ACC112 (cell line): Measurements from ENCODE around the gene CLNK.

ENCODE experiments used
- H2AFZ ChIP-seq: fragments of 200-600 bp; sonication (generic); one replicate; pipeline ENCODE4 v1.6.0; 2017; ENCODE audit warnings: antibody characterized with exemption, low read length; ENCODE audit not compliant: unreplicated experiment
- H3K27ac ChIP-seq: fragments of 200-600 bp; sonication (generic); 2 replicates; pipeline ENCODE4 v1.5.1; 2014; ENCODE audit warnings: low read depth, mild to moderate bottlenecking, antibody characterized with exemption, low read length, moderate library complexity
- H3K27me3 ChIP-seq: fragments of 200-600 bp; sonication (generic); 2 replicates; pipeline ENCODE4 v1.6.1; 2014; ENCODE audit warnings: mild to moderate bottlenecking, antibody characterized with exemption, low read length, moderate library complexity, mixed read lengths; ENCODE audit not compliant: insufficient read depth
- H3K36me3 ChIP-seq: fragments of 200-600 bp; sonication (generic); 2 replicates; pipeline ENCODE4 v1.6.1; 2016; ENCODE audit warnings: mild to moderate bottlenecking, antibody characterized with exemption, low read length, moderate library complexity, mixed read lengths; ENCODE audit not compliant: insufficient read depth
- H3K4me1 ChIP-seq: fragments of 200-600 bp; sonication (generic); one replicate; pipeline ENCODE4 v1.6.1; 2016; ENCODE audit warnings: low read length, mixed read lengths; ENCODE audit not compliant: insufficient read depth, unreplicated experiment, control insufficient read depth
- H3K4me3 ChIP-seq: fragments of 200-600 bp; sonication (generic); 2 replicates; pipeline ENCODE4 v1.5.1; 2014; ENCODE audit warnings: mild to moderate bottlenecking, low read depth, low read length
- H3K79me2 ChIP-seq: fragments of 200-600 bp; sonication (generic); one replicate; pipeline ENCODE4 v1.6.0; 2016; ENCODE audit warnings: low read length; ENCODE audit not compliant: control insufficient read depth, unreplicated experiment, insufficient read depth

Gene CLNK

GRCh38 chr4:10664408-10664807 lies 20.2 kb downstream of the CLNK start:
- Histone ChIP-seq H3K4me3 (no peak overlapping the region), H2AFZ (no peak overlapping the region), H3K27me3 (peaks cover 34% of the 10 kb centered on the region), H3K27ac (peak overlapping the region; percentile 24; the same call in 1 of the 2 replicates), H3K4me1 (peaks cover 8% of the 10 kb centered on the region), H3K79me2 (no peaks in the 10 kb centered on the region), H3K36me3 (no peaks in the 10 kb centered on the region)

DNA sequence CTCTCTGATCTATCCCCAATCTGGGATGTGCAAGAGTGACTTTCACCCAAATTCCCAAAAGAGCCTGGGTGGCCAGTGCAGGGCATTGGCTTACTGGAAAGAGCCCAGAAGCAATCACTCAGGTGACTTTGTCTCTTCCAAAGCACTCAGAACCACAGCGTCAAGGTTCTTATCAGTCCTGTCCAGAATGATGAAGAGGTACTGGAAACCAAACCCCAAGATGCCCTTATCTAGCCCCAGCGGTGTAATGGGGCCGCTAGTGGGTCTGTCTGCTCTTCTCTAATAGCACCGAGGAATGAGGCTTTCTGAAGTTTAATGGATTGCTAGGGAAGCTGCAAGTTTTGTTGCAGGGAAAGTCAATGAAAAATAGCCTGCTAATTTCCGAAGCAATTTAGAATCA lies 21.6 kb downstream of the CLNK start:
- Histone ChIP-seq H2AFZ (no peak overlapping the region), H3K27me3 (peaks cover 19% of the 10 kb centered on the region; the same call in 1 of the 2 replicates), H3K4me1 (peaks cover 8% of the 10 kb centered on the region), H3K36me3 (no peaks in the 10 kb centered on the region), H3K79me2 (no peaks in the 10 kb centered on the region), H3K4me3 (no peak overlapping the region), H3K27ac (no peak overlapping the region)

DNA sequence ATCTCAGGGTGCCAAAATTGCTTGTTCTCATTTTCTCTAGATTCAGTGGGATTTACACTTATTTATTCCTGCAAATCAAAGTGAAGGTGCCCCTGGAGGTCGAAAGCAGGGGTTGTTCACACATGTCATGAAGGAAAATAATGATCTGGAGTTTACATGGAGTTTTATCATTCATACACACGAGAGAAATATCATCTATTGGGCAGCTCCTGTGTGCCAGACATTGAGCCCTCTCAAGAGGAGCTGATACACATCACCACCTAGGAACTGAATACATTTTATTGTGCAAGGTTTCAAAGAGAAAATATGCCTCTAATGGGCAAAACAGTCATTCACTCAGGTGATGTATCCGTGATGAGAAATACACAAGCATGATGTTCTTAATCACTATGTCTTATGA lies 23.5 kb downstream of the CLNK start:
- Histone ChIP-seq H3K4me3 (no peak overlapping the region), H3K27me3 (peaks cover under 1% of the 10 kb centered on the region; the same call in 1 of the 2 replicates), H3K27ac (no peak overlapping the region), H3K4me1 (peaks cover 25% of the 10 kb centered on the region), H3K79me2 (no peaks in the 10 kb centered on the region), H3K36me3 (no peaks in the 10 kb centered on the region), H2AFZ (no peak overlapping the region)

DNA sequence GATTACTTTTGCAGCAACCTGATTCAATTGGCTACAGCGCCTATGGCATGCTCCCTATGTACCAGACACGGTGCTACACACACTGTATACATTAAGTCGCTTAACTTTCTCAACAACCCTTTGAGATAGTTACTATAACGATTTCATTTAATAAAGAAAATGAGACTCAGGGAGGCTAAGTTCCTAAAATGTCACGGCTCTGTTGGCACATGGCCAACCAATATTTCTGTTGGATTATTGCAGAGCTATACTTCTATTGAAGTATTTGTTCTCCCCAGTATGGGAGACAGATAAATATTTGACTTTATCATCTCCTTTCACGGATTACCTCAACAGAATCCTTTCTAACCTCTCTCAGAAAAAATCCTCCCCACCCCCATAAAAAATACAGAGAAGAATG lies 25.3 kb downstream of the CLNK start:
- no peaks in the 10 kb centered on the region for H3K79me2 ChIP-seq
- H3K27me3 ChIP-seq: no peaks in the 10 kb centered on the region
- no peak overlapping the region for H3K27ac ChIP-seq
- H3K4me3 ChIP-seq: no peak overlapping the region
- peaks cover 24% of the 10 kb centered on the region for H3K4me1 ChIP-seq
- no peaks in the 10 kb centered on the region for H3K36me3 ChIP-seq
- no peak overlapping the region for H2AFZ ChIP-seq

- Histone ChIP-seq H3K4me1 (peaks cover 20% of the 10 kb centered on the region), H3K4me3 (no peak overlapping the region), H3K79me2 (no peaks in the 10 kb centered on the region), H3K36me3 (no peaks in the 10 kb centered on the region), H3K27me3 (no peaks in the 10 kb centered on the region), H2AFZ (no peak overlapping the region), H3K27ac (no peak overlapping the region)
Observed at GRCh38 chr4:10656988-10657387, 27.6 kb downstream of the CLNK start.

GRCh38 chr4:10656420-10656819 lies 28.1 kb downstream of the CLNK start:
- Histone ChIP-seq H3K79me2 (no peaks in the 10 kb centered on the region), H2AFZ (no peak overlapping the region), H3K4me1 (peaks cover 20% of the 10 kb centered on the region), H3K4me3 (peak overlapping the region; percentile 47; the same call in 1 of the 2 replicates), H3K27ac (peak overlapping the region; percentile 74), H3K27me3 (no peaks in the 10 kb centered on the region), H3K36me3 (no peaks in the 10 kb centered on the region)

DNA sequence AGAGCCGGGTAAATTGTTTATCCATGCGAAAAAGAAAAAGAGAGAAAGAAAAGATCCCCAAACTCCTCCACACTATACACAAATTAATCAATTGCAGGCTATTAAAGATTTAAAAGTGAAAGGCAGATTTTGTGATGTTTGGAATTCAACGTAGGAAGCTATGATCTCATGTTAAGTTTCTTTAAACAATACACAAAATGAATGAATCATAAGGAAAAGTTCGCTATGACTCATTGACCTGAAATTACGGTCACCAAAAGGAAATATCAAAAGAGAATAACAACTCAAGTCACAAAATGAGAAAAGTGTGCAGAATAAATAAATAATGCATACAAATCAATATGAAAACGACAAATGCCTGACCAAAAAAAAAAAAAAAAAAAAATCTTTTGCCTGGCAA lies 28.6 kb downstream of the CLNK start:
- Histone ChIP-seq H3K4me3 (peak overlapping the region; percentile 47; the same call in 1 of the 2 replicates), H3K79me2 (no peaks in the 10 kb centered on the region), H2AFZ (no peak overlapping the region), H3K36me3 (no peaks in the 10 kb centered on the region), H3K4me1 (peaks cover 20% of the 10 kb centered on the region), H3K27me3 (no peaks in the 10 kb centered on the region), H3K27ac (peak overlapping the region; percentile 74)

- H3K36me3 ChIP-seq: no peaks in the 10 kb centered on the region
- H3K79me2 ChIP-seq: no peaks in the 10 kb centered on the region
- no peak overlapping the region for H2AFZ ChIP-seq
- H3K4me3 ChIP-seq: no peak overlapping the region
- no peak overlapping the region for H3K27ac ChIP-seq
- H3K27me3 ChIP-seq: no peaks in the 10 kb centered on the region
- H3K4me1 ChIP-seq: no peaks in the 10 kb centered on the region
Observed at GRCh38 chr4:10648479-10648878, 36.1 kb downstream of the CLNK start.

DNA sequence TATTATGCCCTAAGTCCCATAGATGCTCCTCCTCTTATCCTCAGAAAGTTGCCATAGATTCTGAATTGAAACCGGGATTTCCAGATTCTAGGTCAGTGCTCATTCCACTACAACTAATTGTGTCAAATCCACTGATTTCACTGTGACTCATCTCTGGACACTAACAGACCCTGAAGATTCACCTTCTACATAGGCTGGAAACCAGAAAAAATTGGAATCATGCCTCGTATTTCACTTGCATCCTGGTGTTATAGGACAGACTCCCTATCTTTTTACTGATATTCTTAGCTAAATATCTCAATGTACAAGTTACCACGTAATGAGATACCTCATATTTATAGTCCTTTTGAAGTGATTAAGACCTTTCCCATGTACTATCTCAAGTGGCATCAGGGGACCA lies 36.7 kb downstream of the CLNK start:
- Histone ChIP-seq H3K4me3 (no peak overlapping the region), H3K4me1 (no peaks in the 10 kb centered on the region), H2AFZ (no peak overlapping the region), H3K36me3 (no peaks in the 10 kb centered on the region), H3K79me2 (no peaks in the 10 kb centered on the region), H3K27me3 (no peaks in the 10 kb centered on the region), H3K27ac (no peak overlapping the region)

DNA sequence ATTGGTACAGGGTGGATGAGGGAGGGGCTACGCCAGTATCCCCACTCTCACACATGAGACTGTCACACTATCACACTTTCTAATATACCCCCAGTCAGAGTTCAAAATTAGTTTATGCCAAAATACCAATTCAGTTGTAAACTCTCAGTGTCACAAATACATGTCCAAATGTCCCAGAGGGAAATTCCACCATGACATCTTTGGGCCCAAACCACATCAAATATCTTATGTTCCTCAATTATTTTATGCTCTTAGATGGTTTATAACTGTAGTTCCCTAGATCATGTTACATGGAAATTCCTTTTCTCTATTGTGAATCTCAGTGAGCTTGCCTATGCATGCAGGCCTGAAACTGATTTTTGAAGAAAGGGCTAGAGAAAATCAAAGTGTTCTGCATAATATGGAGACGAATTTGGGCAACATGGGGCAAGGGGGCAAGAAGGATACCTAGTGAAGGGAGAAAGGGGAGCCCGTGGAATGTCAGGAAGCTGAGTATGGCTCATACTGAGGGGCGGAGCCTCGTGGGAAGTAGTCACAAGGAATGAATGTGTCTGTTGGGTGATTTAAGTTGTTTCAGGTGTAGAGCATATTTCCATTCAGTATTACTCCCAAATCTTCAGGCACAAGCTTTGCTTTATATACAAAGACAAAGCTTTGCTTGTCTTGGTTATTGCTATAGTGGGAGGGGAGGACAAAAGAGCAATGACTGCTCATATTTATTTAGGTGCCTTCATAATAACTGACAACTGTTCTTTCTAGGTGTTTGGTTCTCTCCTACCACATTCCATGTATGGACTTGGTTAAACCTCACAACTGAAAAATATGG lies 40.8 kb downstream of the CLNK start:
- H3K27ac ChIP-seq: no peak overlapping the region
- H3K27me3 ChIP-seq: no peaks in the 10 kb centered on the region
- no peaks in the 10 kb centered on the region for H3K4me1 ChIP-seq
- H3K4me3 ChIP-seq: no peak overlapping the region
- H3K79me2 ChIP-seq: no peaks in the 10 kb centered on the region
- H3K36me3 ChIP-seq: no peaks in the 10 kb centered on the region
- no peak overlapping the region for H2AFZ ChIP-seq

- Histone ChIP-seq H3K36me3 (no peaks in the 10 kb centered on the region), H3K4me1 (no peaks in the 10 kb centered on the region), H3K27me3 (peaks cover 4% of the 10 kb centered on the region; the same call in 1 of the 2 replicates), H3K4me3 (no peak overlapping the region), H3K27ac (no peak overlapping the region), H3K79me2 (no peaks in the 10 kb centered on the region), H2AFZ (no peak overlapping the region)
Observed at GRCh38 chr4:10640561-10641201, 43.9 kb downstream of the CLNK start.
